T-cell (primary cell): ENCODE measurements around the gene RTL1. TPM values are rescaled to one million over a fixed set of nuclear protein-coding genes. Genes with fewer than 3 reads are reported as not detected.

ENCODE experiments used
- ATAC-seq, 4 experiments: fragments of 200-7000 bp in 3 of 4; fragments of 150-1000 bp in 1 of 4; cut with Tn5 transposase; replicated peaks in 1 of 4; 1 replicate in 3 of 4; 2 replicates in 1 of 4; pipeline ENCODE4 v1.10.0; 2021; ENCODE audit warnings: moderate library complexity in 3 of 4, mild to moderate bottlenecking in 2 of 4, moderate number of reproducible peaks in 1 of 4
- CTCF ChIA-PET, 2 donors: fragments of 300-600 bp; sonication (Branson Sonifier 250); formaldehyde crosslinking; loops; one replicate each; lab custom pipeline; 2022; ENCODE audit warnings: antibody characterized with exemption in 2 of 2; lab: Charles Lee
- POLR2A ChIA-PET, 2 donors: fragments of 300-600 bp; sonication (Branson Sonifier 250); formaldehyde crosslinking; loops; one replicate each; lab custom pipeline; 2022; ENCODE audit warnings: antibody characterized with exemption in 2 of 2; lab: Charles Lee
- DNase-seq, 35 experiments: peaks; one replicate each; pipeline versions ENCODE4 v3.0.0 to v3.0.0-alpha.2; 2013 to 2023
- H3K27ac ChIP-seq: one replicate; pipeline ENCODE4 v1.5.1; 2013; ENCODE audit warnings: low read length
- H3K27me3 ChIP-seq, 2 experiments: replicated peaks in 1 of 2; 1 replicate in 1 of 2; 2 replicates in 1 of 2; pipeline versions ENCODE4 v1.6.1 to v1.7.0; 2013; ENCODE audit warnings: low read length in 1 of 2, mixed read lengths in 1 of 2; ENCODE audit not compliant: control insufficient read depth in 2 of 2, insufficient read depth in 2 of 2; ENCODE audit errors: extremely low read depth in 1 of 2
- H3K36me3 ChIP-seq, 2 donors: 1 replicate in 1 of 2; 2 replicates in 1 of 2; pipeline versions ENCODE4 v1.6.1 to v1.7.0; 2013; ENCODE audit warnings: low read length in 1 of 2; ENCODE audit not compliant: control insufficient read depth in 2 of 2, insufficient read depth in 1 of 2; ENCODE audit errors: extremely low read depth in 1 of 2
- H3K4me1 ChIP-seq, 2 experiments: 1 replicate in 1 of 2; 2 replicates in 1 of 2; pipeline versions ENCODE4 v1.6.1 to v1.7.0; 2013; ENCODE audit warnings: low read length in 2 of 2, mixed read lengths in 1 of 2; ENCODE audit not compliant: insufficient read depth in 2 of 2, control insufficient read depth in 1 of 2; ENCODE audit errors: extremely low read depth in 1 of 2
- H3K4me3 ChIP-seq, 2 donors: 1 replicate in 1 of 2; 2 replicates in 1 of 2; pipeline versions ENCODE4 v1.5.1 to v1.7.0; 2013; ENCODE audit warnings: mild to moderate bottlenecking in 2 of 2, low read length in 1 of 2, moderate library complexity in 1 of 2; ENCODE audit not compliant: control insufficient read depth in 1 of 2; ENCODE audit errors: extremely low read depth in 1 of 2
- H3K9me3 ChIP-seq: 2 replicates; pipeline ENCODE4 v1.7.0; 2013
- H3K27ac Mint-ChIP-seq, 2 donors: one replicate each; pipeline ENCODE4 v1.8.0; 2020 to 2021; ENCODE audit warnings: mild to moderate bottlenecking in 2 of 2, mixed read lengths in 2 of 2
- H3K27me3 Mint-ChIP-seq, 2 donors: one replicate each; pipeline ENCODE4 v1.8.0; 2021 to 2022; ENCODE audit warnings: mixed read lengths in 2 of 2
- H3K36me3 Mint-ChIP-seq: one replicate; pipeline ENCODE4 v1.8.0; 2021; ENCODE audit warnings: mixed read lengths
- H3K4me1 Mint-ChIP-seq, 3 donors: one replicate each; pipeline ENCODE4 v1.8.0; 2020 to 2022; ENCODE audit warnings: mixed read lengths in 3 of 3, mild to moderate bottlenecking in 1 of 3
- H3K4me3 Mint-ChIP-seq, 3 donors: one replicate each; pipeline ENCODE4 v1.8.0; 2020 to 2022; ENCODE audit warnings: mild to moderate bottlenecking in 3 of 3, mixed read lengths in 3 of 3, moderate library complexity in 3 of 3
- H3K9me3 Mint-ChIP-seq, 3 donors: one replicate each; pipeline ENCODE4 v1.8.0; 2020 to 2022; ENCODE audit warnings: mixed read lengths in 3 of 3
- WGBS: methylation state at CpG from one replicate; pipeline ENCODE4 v1.1.5; 2013; ENCODE audit warnings: missing lambda C conversion rate; ENCODE audit not compliant: insufficient coverage; 5-methylcytosine and 5-hydroxymethylcytosine counted together
- total RNA-seq, 35 experiments: library from RNA in 6 of 35; stranded (reverse) in 6 of 35; fragments of 120-200 nt in 1 of 35; gene quantifications; one replicate each; pipeline versions ENCODE4 v1.2.1 to v1.2.4 and lab custom pipeline; 2013 to 2026

Gene RTL1
- total RNA-seq, 5 donors from 2014 or later (not counting 1 experiment from before 2014, with no cell fraction given): not detected

DNA sequence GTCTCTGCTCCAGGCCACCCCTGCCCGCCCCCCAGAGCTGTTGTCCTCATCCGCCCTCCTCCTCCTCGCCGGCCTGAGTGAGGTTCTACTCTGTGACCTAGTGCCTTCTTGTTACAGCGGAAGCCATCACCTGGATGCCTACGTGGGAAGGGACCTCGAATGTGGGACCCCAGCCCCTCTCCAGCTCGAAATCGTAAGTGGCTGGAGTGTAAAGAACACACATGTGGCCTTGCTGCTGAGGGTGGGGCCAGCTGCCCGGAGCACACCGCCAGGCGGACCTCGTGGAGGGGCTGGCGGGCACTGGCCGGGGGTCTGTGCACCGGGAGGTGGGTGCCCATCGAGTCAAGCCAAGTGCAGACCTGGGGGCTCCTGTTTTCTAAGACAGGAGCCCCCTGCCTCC lies 58.2 kb downstream of the RTL1 start:
- no peaks in the 10 kb centered on the region for H3K4me1 ChIP-seq
- Mint-ChIP-seq H3K4me3 (no peak overlapping the region), H3K27me3 (peaks cover 0 to 3% of the 10 kb centered on the region in 2 donors), H3K36me3 (no peaks in the 10 kb centered on the region), H3K4me1 (no peaks in the 10 kb centered on the region), H3K9me3 (no peaks in the 10 kb centered on the region), H3K27ac (no peak overlapping the region)
- H3K27me3 ChIP-seq: peaks cover 0 to 10% of the 10 kb centered on the region in 2 experiments
- WGBS: 84% methylated on average over 16 of the region's 17 CpGs
- ChIA-PET POLR2A (no interaction called here), CTCF (no interaction called here)
- H3K4me3 ChIP-seq: no peak overlapping the region
- DNase-seq (no peak), ATAC-seq (no peak)
- no peaks in the 10 kb centered on the region for H3K9me3 ChIP-seq
- H3K27ac ChIP-seq: no peak overlapping the region
- no peaks in the 10 kb centered on the region for H3K36me3 ChIP-seq

DNA sequence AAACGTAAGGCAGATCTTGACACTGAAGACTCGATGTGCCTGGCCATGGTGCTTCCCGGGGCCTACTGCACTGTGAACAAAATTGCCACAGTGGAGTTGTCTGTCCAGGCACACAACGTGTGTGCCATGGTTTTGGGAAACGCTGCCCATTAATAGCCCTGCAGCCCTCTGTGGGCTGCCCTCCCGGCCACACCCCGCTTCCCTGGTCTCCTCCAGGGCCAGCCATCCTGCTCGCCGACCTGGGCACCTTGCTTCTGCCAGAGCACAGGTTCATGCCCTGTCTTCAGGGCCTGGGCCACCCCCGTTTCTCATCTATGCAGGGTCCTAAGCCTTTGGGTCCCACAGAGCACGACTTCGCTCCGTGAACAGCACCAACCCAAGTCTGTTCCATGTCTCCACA lies 58.7 kb downstream of the RTL1 start:
- Histone ChIP-seq H3K4me1 (no peaks in the 10 kb centered on the region), H3K4me3 (no peak overlapping the region), H3K27ac (no peak overlapping the region), H3K27me3 (peaks cover 0 to 12% of the 10 kb centered on the region in 2 experiments), H3K9me3 (no peaks in the 10 kb centered on the region), H3K36me3 (no peaks in the 10 kb centered on the region)
- H3K27me3 Mint-ChIP-seq: peaks cover 0 to 3% of the 10 kb centered on the region in 2 donors
- 87% methylated on average over 10 of the region's 13 CpGs for WGBS
- DNase-seq (no peak), ATAC-seq (no peak)
- ChIA-PET CTCF (no interaction called here), POLR2A (no interaction called here)
- no peaks in the 10 kb centered on the region for H3K4me1 Mint-ChIP-seq
- H3K27ac Mint-ChIP-seq: no peak overlapping the region
- H3K36me3 Mint-ChIP-seq: no peaks in the 10 kb centered on the region
- no peak overlapping the region for H3K4me3 Mint-ChIP-seq
- no peaks in the 10 kb centered on the region for H3K9me3 Mint-ChIP-seq

DNA sequence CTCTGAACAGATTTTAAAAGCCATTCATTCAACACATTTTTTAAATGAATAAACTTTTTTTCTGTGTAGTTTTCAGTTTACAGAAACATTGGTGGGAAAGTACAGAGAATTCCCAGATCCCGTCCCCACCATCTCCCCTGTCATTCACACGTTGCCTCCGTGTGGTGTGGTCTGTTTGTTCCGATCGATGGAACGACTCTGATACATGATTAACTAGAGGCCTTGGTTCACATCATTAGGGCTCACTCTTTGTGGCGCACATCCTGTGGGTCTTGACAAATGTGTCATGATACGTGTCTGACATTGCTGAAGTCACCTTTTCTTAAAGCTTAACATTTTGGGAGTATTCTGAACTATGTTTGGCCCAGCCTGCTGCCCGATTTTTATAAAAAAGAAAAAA lies 59.1 kb downstream of the RTL1 start:
- ChIA-PET CTCF (no interaction called here), POLR2A (no interaction called here)
- Histone ChIP-seq H3K4me3 (no peak overlapping the region), H3K36me3 (no peaks in the 10 kb centered on the region), H3K9me3 (no peaks in the 10 kb centered on the region), H3K4me1 (no peaks in the 10 kb centered on the region), H3K27ac (no peak overlapping the region), H3K27me3 (peaks cover 0 to 16% of the 10 kb centered on the region in 2 experiments)
- Mint-ChIP-seq H3K27me3 (peaks cover 0 to 3% of the 10 kb centered on the region in 2 donors), H3K9me3 (no peaks in the 10 kb centered on the region), H3K36me3 (no peaks in the 10 kb centered on the region), H3K27ac (no peak overlapping the region), H3K4me1 (no peaks in the 10 kb centered on the region), H3K4me3 (no peak overlapping the region)
- WGBS: 78% methylated on average over 1 of the region's 9 CpGs
- ATAC-seq (no peak), DNase-seq (no peak)

DNA sequence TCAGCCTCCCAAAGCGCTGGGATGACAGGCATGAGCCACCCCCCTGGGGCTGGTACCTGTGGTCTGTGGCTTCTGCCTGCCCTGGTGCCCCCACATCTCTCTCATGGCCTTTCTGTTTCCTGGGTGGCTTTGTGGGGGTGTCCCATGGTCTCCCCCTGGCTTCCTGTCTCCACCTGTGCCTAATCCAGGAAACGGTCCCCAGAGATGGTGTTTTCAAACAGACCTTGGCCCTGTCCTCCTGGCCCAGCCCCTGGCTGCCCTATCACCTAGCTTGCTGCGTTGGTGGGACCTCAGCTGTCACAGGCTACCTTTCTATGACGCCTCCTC lies 59.5 kb downstream of the RTL1 start:
- no peak overlapping the region for H3K4me3 Mint-ChIP-seq
- DNase-seq: no peak
- Histone ChIP-seq H3K9me3 (no peaks in the 10 kb centered on the region), H3K4me3 (no peak overlapping the region), H3K36me3 (no peaks in the 10 kb centered on the region), H3K27ac (no peak overlapping the region), H3K4me1 (no peaks in the 10 kb centered on the region), H3K27me3 (peaks cover 0 to 19% of the 10 kb centered on the region in 2 experiments)
- H3K27me3 Mint-ChIP-seq: peaks cover 0 to 3% of the 10 kb centered on the region in 2 donors
- no peaks in the 10 kb centered on the region for H3K36me3 Mint-ChIP-seq
- H3K9me3 Mint-ChIP-seq: no peaks in the 10 kb centered on the region
- 14% methylated on average over 2 of the region's 4 CpGs for WGBS
- H3K27ac Mint-ChIP-seq: no peak overlapping the region
- CTCF ChIA-PET: interaction anchor here in 1 of 2 donors (0.5 kb wide), 1 partner anchor 42 kb away, joined by 7 read pairs; no protein-coding TSS in a partner anchor
- ATAC-seq: no peak
- POLR2A ChIA-PET: no interaction called here
- H3K4me1 Mint-ChIP-seq: no peaks in the 10 kb centered on the region

DNA sequence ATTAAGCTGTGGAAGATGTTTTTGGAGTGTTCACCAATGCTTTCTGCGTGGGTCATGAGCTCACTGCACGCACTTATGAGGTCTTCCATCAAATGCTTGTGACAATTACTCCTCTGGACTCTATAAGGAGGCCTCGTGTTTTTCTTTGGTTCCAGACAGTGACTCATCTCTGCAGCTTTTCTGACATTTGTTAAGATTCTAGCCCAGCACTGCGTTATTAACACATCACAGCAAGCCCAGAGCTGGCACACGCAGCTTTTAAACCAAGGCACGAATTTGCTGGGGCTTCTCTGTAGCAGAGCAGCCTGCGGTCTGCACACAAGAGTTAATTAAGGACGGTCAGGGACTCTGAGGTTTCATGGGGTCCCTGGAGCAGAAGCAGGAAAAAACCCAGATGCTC lies 60.7 kb downstream of the RTL1 start:
- Mint-ChIP-seq H3K27ac (no peak overlapping the region), H3K9me3 (no peaks in the 10 kb centered on the region), H3K36me3 (no peaks in the 10 kb centered on the region), H3K4me3 (no peak overlapping the region), H3K4me1 (no peaks in the 10 kb centered on the region), H3K27me3 (peaks cover 0 to 3% of the 10 kb centered on the region in 2 donors)
- H3K27ac ChIP-seq: no peak overlapping the region
- H3K9me3 ChIP-seq: no peaks in the 10 kb centered on the region
- ChIA-PET CTCF (no interaction called here), POLR2A (no interaction called here)
- WGBS: 83% methylated on average over 7 of the region's 8 CpGs
- ATAC-seq (no peak), DNase-seq (no peak)
- peaks cover 0 to 24% of the 10 kb centered on the region in 2 experiments for H3K27me3 ChIP-seq
- no peaks in the 10 kb centered on the region for H3K36me3 ChIP-seq
- no peaks in the 10 kb centered on the region for H3K4me1 ChIP-seq
- no peak overlapping the region for H3K4me3 ChIP-seq

DNA sequence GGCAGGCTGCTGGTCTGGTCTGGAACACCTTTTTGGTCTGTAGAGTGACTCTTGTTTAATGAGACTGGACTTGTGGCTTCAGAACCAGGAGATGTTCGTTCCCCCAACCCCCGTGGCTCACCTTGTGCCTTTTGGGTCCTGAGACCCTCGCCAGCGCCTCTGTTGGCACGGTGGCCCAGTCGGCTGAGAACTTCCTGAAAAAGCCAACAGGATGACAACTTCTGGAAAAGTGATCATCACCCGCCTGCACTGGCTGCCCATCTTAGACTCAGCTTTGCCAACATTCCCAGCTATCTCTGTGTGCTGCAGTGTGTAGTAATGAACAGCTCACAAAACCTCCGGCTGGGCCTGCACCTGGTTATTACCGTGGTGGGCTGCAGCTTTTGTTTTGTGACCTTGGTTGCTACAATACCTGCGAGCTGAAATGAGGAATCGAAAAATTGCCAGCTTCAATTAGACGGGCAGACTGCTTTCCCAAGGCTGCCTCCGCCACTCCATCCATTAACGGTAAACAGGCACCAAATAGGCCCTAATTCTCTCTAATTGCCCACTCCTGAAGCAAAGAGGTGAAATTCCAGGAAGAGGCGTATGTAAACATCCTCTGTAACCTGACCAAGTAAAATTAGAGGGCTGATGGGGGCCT lies 61.6 kb downstream of the RTL1 start:
- WGBS: 84% methylated on average over 7 of the region's 15 CpGs
- no peak overlapping the region for H3K27ac Mint-ChIP-seq
- CTCF ChIA-PET: no interaction called here

More for the DNA sequence above, 61.6 kb downstream of the RTL1 start:
- no peak for DNase-seq
- POLR2A ChIA-PET: no interaction called here
- Mint-ChIP-seq H3K9me3 (no peaks in the 10 kb centered on the region), H3K27me3 (peaks cover 0 to 3% of the 10 kb centered on the region in 2 donors), H3K4me3 (no peak overlapping the region), H3K4me1 (no peaks in the 10 kb centered on the region), H3K36me3 (no peaks in the 10 kb centered on the region)
- H3K4me3 ChIP-seq: no peak overlapping the region
- H3K27ac ChIP-seq: no peak overlapping the region
- no peaks in the 10 kb centered on the region for H3K36me3 ChIP-seq
- no peaks in the 10 kb centered on the region for H3K9me3 ChIP-seq
- no peaks in the 10 kb centered on the region for H3K4me1 ChIP-seq
- no peak for ATAC-seq
- peaks cover 0 to 32% of the 10 kb centered on the region in 2 experiments for H3K27me3 ChIP-seq
